LNCAP (cell line): ENCODE data around the gene NUP62.

Source experiments
- TF ChIP-seq, protein P1 (sequence below): fragments of 450-650 bp; IDR thresholded peaks from 2 replicates; pipeline ENCODE4 v1.5.1; 2017; ENCODE audit warnings: mild to moderate bottlenecking

The NUP62 gene, protein sequence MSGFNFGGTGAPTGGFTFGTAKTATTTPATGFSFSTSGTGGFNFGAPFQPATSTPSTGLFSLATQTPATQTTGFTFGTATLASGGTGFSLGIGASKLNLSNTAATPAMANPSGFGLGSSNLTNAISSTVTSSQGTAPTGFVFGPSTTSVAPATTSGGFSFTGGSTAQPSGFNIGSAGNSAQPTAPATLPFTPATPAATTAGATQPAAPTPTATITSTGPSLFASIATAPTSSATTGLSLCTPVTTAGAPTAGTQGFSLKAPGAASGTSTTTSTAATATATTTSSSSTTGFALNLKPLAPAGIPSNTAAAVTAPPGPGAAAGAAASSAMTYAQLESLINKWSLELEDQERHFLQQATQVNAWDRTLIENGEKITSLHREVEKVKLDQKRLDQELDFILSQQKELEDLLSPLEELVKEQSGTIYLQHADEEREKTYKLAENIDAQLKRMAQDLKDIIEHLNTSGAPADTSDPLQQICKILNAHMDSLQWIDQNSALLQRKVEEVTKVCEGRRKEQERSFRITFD

DNA sequence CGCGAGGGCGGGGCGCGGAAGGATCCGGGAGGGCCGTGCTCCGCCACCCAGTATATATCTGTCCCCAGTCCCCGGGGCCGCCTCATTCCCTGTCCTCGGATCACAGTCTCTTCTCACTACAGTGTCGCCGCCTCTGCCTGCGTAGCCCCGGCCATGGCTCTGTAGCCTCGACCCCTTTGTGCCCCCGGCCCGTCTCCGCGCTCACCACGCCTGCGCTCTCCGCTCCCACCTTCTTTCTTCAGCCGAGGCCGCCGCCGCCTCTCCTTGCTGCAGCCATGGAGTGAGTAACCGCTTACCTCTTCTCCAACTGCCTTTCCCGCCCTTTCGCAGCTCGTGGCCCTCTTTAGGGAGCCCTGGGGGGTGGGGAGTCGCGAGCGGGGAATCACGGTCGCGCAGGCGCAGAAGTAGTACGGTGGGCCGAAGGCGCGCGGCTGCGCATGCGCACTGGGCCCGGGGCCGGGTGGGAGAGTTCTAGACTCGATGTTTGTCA is at the start of gene NUP62, which contains the start of gene ATF5:
Gene NUP62 (minus strand): TSS at position 384 of the 490 bp plus-strand sequence. CDS start 19,697 bp downstream, outside the sequence.
Gene ATF5 (plus strand): TSS at position 85 of the 490 bp plus-strand sequence. CDS start 1,646 bp downstream, outside the sequence.
- TF ChIP-seq, protein P1, sequence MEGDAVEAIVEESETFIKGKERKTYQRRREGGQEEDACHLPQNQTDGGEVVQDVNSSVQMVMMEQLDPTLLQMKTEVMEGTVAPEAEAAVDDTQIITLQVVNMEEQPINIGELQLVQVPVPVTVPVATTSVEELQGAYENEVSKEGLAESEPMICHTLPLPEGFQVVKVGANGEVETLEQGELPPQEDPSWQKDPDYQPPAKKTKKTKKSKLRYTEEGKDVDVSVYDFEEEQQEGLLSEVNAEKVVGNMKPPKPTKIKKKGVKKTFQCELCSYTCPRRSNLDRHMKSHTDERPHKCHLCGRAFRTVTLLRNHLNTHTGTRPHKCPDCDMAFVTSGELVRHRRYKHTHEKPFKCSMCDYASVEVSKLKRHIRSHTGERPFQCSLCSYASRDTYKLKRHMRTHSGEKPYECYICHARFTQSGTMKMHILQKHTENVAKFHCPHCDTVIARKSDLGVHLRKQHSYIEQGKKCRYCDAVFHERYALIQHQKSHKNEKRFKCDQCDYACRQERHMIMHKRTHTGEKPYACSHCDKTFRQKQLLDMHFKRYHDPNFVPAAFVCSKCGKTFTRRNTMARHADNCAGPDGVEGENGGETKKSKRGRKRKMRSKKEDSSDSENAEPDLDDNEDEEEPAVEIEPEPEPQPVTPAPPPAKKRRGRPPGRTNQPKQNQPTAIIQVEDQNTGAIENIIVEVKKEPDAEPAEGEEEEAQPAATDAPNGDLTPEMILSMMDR = no peak

GRCh38 chr19:49978324-49978723 is 49.0 kb upstream of the NUP62 start:
- TF ChIP-seq, protein P1 = no peak

- TF ChIP-seq, protein P1 = no peak
These were observed 48.6 kb upstream of the NUP62 start for GRCh38 chr19:49977881-49978280.

DNA sequence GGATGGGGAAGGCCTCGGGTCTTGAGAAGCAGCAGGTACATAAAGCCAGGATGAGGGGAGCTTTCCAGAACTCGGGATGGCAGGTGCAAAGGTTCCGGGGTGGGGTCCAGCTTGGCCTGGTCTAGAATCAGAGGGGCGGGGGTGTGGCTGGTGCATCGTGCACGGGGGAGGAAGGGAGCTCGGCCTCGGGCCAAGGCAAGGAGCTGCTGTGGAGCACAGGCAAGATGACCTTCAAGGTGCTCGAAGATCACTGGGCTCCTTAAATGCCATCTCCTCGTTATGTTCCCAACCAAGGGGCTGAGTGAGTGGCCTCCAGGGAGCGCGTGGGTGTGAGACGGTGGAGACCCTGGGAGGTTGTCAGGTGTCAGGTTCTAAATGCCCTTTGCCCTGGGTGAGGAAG is 47.8 kb upstream of the NUP62 start:
- TF ChIP-seq, protein P1 = no peak

DNA sequence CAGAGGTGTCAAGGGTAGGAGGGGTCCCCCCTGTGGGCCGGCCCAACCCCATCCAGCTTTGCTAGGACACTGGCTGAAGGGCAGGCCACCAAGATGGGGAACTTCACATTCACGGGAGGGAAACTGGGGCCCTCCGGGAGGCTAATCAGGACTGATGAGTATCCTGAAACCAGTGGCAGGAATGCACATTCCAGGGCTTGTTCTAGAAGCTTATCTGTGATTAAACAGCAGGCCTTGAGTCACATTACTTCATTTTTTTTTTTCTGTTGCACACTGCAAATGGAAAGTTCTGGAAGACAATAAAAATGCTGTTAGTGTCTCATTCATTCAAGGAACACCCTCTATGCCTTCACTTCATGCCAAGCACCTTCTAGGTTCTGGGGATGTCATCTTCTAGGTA is 47.2 kb upstream of the NUP62 start:
- TF ChIP-seq, protein P1 = no peak

- TF ChIP-seq, protein P1 = no peak
These were observed 45.7 kb upstream of the NUP62 start for GRCh38 chr19:49975051-49975450.

DNA sequence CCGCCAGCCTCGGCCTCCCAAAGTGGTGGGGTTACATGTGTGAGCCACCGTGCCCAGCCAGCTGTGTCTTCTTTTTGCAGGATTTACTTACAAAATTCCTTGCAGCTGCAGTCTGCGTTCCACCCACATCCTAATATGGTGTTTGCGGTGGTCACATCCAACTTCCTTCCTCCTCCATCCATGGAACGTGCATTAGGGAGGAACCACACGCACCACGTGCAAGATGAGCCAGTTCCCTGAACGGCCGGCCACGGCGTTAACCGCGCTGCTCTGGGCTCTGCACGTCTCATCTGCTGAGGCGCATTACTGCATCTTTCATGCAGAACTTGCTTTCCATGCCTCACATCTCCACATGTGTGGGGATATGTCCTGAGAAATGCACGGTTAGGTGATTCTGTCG is 44.7 kb upstream of the NUP62 start:
- TF ChIP-seq, protein P1 = no peak
